LHCN-M2 (cell line): ENCODE measurements around the gene ACOT9. TPM values are rescaled to one million over a fixed set of nuclear protein-coding genes. Genes with fewer than 3 reads are reported as not detected.
A peak's percentile ranks its signal among the peaks of the same experiment; 100 is the strongest.
"Not testable (repeated sequence)": the region's sequence is repeated elsewhere in the genome, so short reads cannot be mapped to it uniquely, and the experiment has no call there.

Source experiments
- DNase-seq: peaks from one replicate; pipeline ENCODE4 v3.0.0-alpha.2; 2012; ENCODE audit warnings: low read depth
- total RNA-seq: library from RNA; depleted of rRNA; stranded (reverse); fragments of >200 nt; gene quantifications from 2 replicates; pipeline ENCODE4 v1.2.3, GENCODE V29; 2014

The ACOT9 gene
- total RNA-seq, 1 experiment from 2014 or later, result 66.5 TPM

- DNase-seq, result no peak
Measured at GRCh38 chrX:23699636-23700194, 43.4 kb downstream of the ACOT9 start.

- DNase-seq, result peak; percentile 44
Measured at GRCh38 chrX:23694606-23695005, 48.5 kb downstream of the ACOT9 start.

GRCh38 chrX:23692166-23692565 is 50.9 kb downstream of the ACOT9 start:
- no peak for DNase-seq

GRCh38 chrX:23676486-23676885 is 66.6 kb downstream of the ACOT9 start:
- not testable (repeated sequence) for DNase-seq

- DNase-seq, result no peak
Measured at GRCh38 chrX:23673108-23673507, 70.0 kb downstream of the ACOT9 start.

GRCh38 chrX:23670528-23670927 is 72.5 kb downstream of the ACOT9 start:
- no peak for DNase-seq

- DNase-seq, result no peak
Measured at GRCh38 chrX:23668335-23668734, 74.7 kb downstream of the ACOT9 start.

- DNase-seq, result peak; percentile 83
Measured at GRCh38 chrX:23667239-23668177, 75.6 kb downstream of the ACOT9 start, which contains the start of gene PRDX4. TSS of gene PRDX4 (plus strand) at chrX:23667493. CDS start at chrX:23667571, 78 bp downstream.

- no peak for DNase-seq
Measured at GRCh38 chrX:23666282-23666681, 76.8 kb downstream of the ACOT9 start.

- no peak for DNase-seq
Measured at GRCh38 chrX:23664496-23664895, 78.6 kb downstream of the ACOT9 start.

- DNase-seq, result no peak
Measured at GRCh38 chrX:23662853-23663252, 80.2 kb downstream of the ACOT9 start.

- DNase-seq, result no peak
Measured at GRCh38 chrX:23662187-23662586, 80.9 kb downstream of the ACOT9 start.

- peak; percentile 45 for DNase-seq
Measured at GRCh38 chrX:23661671-23662070, 81.4 kb downstream of the ACOT9 start.

- no peak for DNase-seq
Measured at GRCh38 chrX:23660766-23661132, 82.3 kb downstream of the ACOT9 start.

GRCh38 chrX:23660083-23660765 is 82.9 kb downstream of the ACOT9 start:
- DNase-seq, result not testable (repeated sequence)

- no peak for DNase-seq
Measured at GRCh38 chrX:23659339-23659738, 83.7 kb downstream of the ACOT9 start.

GRCh38 chrX:23656684-23657083 is 86.4 kb downstream of the ACOT9 start:
- DNase-seq, result peak; percentile 35

GRCh38 chrX:23656091-23656490 is 87.0 kb downstream of the ACOT9 start:
- DNase-seq, result peak; percentile 19
